GM10266 (cell line): ENCODE data around the gene CCDC144A.
"Not testable (repeated sequence)": the region's sequence is repeated elsewhere in the genome, so short reads cannot be mapped to it uniquely, and the experiment has no call there.

Experiments used
- DNase-seq: peaks from one replicate; pipeline ENCODE4 v3.0.0; 2012; ENCODE audit errors: extremely low spot score
- TF ChIP-seq, protein P1 (sequence below): IDR thresholded peaks from 2 replicates; pipeline ENCODE4 v1.5.1; 2012; ENCODE audit warnings: mild to moderate bottlenecking, low read depth; ENCODE audit not compliant: control insufficient read depth, insufficient read depth; ENCODE audit errors: missing control alignments

CCDC144A gene, protein sequence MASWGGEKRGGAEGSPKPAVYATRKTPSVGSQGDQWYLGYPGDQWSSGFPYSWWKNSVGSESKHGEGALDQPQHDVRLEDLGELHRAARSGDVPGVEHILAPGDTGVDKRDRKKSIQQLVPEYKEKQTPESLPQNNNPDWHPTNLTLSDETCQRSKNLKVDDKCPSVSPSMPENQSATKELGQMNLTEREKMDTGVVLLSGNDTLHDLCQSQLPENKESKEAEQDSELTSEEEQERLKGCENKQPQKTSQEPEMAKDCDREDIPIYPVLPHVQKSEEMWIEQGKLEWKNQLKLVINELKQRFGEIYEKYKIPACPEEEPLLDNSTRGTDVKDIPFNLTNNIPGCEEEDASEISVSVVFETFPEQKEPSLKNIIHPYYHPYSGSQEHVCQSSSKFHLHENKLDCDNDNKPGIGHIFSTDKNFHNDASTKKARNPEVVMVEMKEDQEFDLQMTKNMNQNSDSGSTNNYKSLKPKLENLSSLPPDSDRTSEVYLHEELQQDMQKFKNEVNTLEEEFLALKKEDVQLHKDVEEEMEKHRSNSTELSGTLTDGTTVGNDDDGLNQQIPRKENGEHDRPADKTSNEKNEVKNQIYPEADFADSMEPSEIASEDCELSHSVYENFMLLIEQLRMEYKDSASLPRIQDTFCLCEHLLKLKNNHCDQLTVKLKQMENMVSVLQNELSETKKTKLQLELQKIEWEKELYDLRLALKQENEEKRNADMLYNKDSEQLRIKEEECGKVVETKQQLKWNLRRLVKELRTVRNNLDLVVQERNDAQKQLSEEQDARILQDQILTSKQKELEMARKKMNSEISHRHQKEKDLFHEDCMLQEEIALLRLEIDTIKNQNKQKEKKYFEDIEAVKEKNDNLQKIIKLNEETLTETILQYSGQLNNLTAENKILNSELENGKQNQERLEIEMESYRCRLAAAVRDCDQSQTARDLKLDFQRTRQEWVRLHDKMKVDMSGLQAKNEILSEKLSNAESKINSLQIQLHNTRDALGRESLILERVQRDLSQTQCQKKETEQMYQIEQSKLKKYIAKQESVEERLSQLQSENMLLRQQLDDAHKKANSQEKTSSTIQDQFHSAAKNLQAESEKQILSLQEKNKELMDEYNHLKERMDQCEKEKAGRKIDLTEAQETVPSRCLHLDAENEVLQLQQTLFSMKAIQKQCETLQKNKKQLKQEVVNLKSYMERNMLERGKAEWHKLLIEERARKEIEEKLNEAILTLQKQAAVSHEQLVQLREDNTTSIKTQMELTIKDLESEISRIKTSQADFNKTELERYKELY (N-terminal part only)

GRCh38 chr17:16689731-16690281 lies at the start of gene CCDC144A:
Gene CCDC144A, plus strand, starts transcription at chr17:16690241. Its CDS starts 160 bp downstream, at chr17:16690401.
- DNase-seq, result not testable (repeated sequence)
- TF ChIP-seq, protein P1, sequence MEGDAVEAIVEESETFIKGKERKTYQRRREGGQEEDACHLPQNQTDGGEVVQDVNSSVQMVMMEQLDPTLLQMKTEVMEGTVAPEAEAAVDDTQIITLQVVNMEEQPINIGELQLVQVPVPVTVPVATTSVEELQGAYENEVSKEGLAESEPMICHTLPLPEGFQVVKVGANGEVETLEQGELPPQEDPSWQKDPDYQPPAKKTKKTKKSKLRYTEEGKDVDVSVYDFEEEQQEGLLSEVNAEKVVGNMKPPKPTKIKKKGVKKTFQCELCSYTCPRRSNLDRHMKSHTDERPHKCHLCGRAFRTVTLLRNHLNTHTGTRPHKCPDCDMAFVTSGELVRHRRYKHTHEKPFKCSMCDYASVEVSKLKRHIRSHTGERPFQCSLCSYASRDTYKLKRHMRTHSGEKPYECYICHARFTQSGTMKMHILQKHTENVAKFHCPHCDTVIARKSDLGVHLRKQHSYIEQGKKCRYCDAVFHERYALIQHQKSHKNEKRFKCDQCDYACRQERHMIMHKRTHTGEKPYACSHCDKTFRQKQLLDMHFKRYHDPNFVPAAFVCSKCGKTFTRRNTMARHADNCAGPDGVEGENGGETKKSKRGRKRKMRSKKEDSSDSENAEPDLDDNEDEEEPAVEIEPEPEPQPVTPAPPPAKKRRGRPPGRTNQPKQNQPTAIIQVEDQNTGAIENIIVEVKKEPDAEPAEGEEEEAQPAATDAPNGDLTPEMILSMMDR, result peak; percentile 56

DNA sequence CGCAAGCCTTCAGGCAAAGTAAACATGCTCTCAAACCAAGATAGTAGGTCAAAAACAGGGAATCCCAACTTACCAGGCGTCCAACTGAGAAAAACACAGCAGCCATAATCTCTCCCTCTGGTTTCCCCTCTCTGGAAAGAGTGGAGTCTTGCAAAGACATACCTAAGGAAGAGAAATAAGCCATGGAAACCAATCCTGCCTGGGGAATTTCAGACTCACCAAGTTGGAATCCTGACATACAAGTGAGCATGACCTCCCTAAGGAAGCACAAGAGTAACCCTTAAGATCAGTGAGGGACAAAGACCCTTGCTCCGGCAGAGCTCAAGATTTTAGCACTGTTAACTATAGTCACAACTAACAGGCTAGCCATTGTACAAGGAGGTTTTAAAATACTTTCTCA lies 40.5 kb upstream of the CCDC144A start:
- TF ChIP-seq, protein P1, result no peak
- DNase-seq, result no peak

DNA sequence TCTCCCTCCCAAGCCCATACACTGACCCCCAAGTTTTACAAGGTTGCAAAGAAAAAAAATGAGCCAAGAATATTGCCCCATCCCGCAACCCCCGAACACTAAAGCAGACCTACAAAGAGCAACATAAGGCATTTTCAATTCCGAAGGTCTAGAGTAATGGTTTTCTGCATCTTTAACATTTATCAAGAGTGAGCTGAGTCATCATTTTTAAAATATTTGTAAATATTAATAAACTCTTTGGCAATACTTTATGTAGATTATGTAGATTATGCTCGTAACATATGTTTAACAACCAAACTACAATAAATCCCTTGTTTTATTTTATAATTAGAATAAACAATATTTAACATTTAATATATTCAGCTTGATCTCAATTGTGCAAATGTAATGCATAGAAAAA lies 37.8 kb upstream of the CCDC144A start:
- no peak for DNase-seq
- TF ChIP-seq, protein P1, result no peak

DNA sequence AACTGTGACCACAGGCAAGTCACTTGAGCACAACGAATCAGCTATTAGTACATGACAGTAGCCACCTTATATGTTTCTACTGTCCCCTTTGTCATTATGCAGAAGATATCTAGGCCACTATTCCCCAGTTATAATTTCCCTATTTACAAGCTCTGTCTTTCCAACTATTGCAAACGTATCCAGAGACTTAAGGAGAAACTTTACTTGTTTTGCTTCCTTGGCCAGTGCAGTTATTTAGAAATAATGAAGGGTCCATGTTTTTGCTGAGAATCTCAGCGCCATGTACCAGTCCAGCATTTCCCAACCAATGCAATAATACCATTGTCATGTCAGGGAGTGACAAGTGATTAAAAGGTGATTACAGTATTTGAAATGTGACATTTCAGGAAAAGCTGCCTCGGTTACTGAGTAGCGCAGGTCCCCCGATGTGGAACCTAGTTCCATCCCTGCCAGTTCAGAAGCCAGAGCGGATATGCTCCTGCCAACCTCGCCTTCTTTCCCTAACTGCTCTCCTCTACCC lies 37.1 kb upstream of the CCDC144A start:
- DNase-seq, result peak; percentile 14
- TF ChIP-seq, protein P1, result no peak

GRCh38 chr17:16653367-16654041 lies 36.5 kb upstream of the CCDC144A start, which contains the start of gene ZNF624:
Gene ZNF624, minus strand, starts transcription at chr17:16653850.
- DNase-seq, result peak; percentile 92
- TF ChIP-seq, protein P1, result no peak

DNA sequence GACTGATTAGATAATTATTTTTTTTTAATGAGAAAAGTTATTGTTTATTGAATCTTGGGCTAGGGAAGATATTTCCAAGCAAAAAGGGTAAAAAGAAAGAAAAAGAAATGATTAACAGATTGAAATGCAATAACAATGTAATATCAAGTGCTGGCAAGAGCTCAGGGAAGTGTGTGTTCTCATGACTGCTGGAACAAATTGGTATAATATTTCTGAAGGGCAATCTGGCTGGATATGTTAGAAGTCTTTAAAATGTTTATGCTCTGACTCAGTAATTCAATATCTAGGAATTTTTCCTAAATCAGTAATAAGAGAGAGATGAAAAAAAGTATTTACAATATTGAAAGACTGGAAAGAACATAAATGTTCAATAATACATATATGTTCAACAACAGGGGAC lies 28.8 kb upstream of the CCDC144A start:
- TF ChIP-seq, protein P1, result no peak
- no peak for DNase-seq
